Ectodermal cell (in vitro differentiated cells): ENCODE measurements around the gene DYRK1A.

Source experiments
- H3K27ac ChIP-seq: 2 replicates; pipeline ENCODE4 v1.7.0; 2013; ENCODE audit warnings: mild to moderate bottlenecking, low read depth, low read length; ENCODE audit not compliant: insufficient read depth, poor library complexity, severe bottlenecking
- H3K27me3 ChIP-seq: 2 replicates; pipeline ENCODE4 v1.7.0; 2013; ENCODE audit warnings: mild to moderate bottlenecking, low read length; ENCODE audit not compliant: insufficient read depth, control insufficient read depth, poor library complexity, severe bottlenecking
- H3K36me3 ChIP-seq: one replicate; pipeline ENCODE4 v1.7.0; 2013; ENCODE audit warnings: low read length; ENCODE audit not compliant: control insufficient read depth, insufficient read depth
- H3K4me1 ChIP-seq: one replicate; pipeline ENCODE4 v1.7.0; 2013; ENCODE audit warnings: low read length; ENCODE audit not compliant: control insufficient read depth, insufficient read depth
- H3K4me3 ChIP-seq: 2 replicates; pipeline ENCODE4 v1.7.0; 2013; ENCODE audit warnings: low read depth, low read length, control low read depth; ENCODE audit not compliant: insufficient read depth
- H3K9me3 ChIP-seq: 2 replicates; pipeline ENCODE4 v1.7.0; 2013; ENCODE audit warnings: mild to moderate bottlenecking, low read length, moderate library complexity; ENCODE audit not compliant: control insufficient read depth
- WGBS, 2 experiments: methylation state at CpG; one replicate each; pipeline ENCODE4 v1.1.7; 2013; ENCODE audit warnings: missing lambda C conversion rate in 2 of 2; 5-methylcytosine and 5-hydroxymethylcytosine counted together

Gene DYRK1A

DNA sequence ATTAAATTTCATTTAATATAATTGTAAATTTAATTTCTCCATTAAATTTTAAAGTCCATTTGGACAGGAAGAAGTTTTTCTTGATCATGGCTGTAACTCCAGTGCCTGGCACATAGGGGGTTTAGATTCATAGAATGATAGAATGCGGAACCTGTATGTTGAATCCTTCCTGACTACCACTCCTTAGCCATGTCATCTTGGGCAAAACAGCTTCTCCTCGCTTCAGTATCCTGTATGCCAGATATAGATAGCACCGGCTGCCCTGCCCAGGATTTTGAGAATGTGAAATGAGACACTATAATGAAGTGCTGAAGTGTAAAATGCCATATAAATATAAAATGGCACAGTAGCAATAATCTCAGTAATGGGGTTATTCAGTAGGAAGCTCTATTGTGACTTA is 6.4 kb downstream of the DYRK1A start:
- H3K27ac ChIP-seq = no peak overlapping the region
- H3K4me3 ChIP-seq = no peak overlapping the region
- no peaks in the 10 kb centered on the region for H3K27me3 ChIP-seq
- 90 to 94% methylated on average over 3 of the region's 3 CpGs for WGBS, 2 experiments
- no peaks in the 10 kb centered on the region for H3K9me3 ChIP-seq
- peaks cover 4% of the 10 kb centered on the region for H3K4me1 ChIP-seq
- no peaks in the 10 kb centered on the region for H3K36me3 ChIP-seq

DNA sequence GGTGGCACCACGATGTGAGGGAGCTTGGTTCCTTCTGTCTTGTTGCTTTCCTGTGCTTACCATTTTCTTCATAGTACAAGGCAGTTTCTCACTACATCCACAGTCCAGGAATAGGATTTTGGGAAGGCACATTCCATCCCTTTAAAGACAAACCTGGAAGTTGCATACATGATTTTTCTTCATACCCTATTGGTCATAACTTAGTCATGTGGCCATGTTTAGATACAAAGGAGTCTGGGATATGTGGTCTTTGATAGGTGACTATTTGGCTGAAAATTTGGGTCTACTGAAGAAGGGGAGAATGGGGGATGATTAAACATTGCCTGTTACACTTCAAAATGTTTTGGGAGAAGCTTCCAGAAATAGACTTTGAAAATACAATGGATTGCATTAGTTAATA is 7.0 kb downstream of the DYRK1A start:
- no peaks in the 10 kb centered on the region for H3K9me3 ChIP-seq
- WGBS, 2 experiments = 90 to 97% methylated on average over 1 of the region's 1 CpG
- no peaks in the 10 kb centered on the region for H3K36me3 ChIP-seq
- H3K4me1 ChIP-seq = peaks cover 4% of the 10 kb centered on the region
- no peak overlapping the region for H3K4me3 ChIP-seq
- no peak overlapping the region for H3K27ac ChIP-seq
- H3K27me3 ChIP-seq = no peaks in the 10 kb centered on the region

DNA sequence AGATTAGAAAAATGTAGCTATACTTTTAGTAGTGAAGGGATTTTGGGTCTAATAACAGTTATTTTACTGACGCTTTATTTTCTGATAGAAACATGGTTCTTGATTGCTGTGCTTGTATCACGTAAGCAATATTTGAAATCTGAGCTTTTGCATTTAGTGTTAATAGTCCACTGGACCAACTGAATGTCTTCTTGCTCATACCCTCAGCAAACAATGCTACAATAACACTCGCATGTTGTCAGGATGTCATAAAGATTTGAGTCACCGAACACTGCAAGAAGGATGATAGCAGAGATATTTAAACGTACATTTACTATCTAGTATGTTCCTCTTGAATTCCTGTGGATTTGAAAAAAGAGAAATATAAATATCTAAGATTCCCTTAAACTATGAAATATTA is 7.5 kb downstream of the DYRK1A start:
- Histone ChIP-seq H3K27ac (no peak overlapping the region), H3K4me3 (no peak overlapping the region), H3K4me1 (peaks cover 4% of the 10 kb centered on the region), H3K9me3 (no peaks in the 10 kb centered on the region), H3K36me3 (no peaks in the 10 kb centered on the region), H3K27me3 (no peaks in the 10 kb centered on the region)
- 93 to 99% methylated on average over 4 of the region's 5 CpGs for WGBS, 2 experiments

DNA sequence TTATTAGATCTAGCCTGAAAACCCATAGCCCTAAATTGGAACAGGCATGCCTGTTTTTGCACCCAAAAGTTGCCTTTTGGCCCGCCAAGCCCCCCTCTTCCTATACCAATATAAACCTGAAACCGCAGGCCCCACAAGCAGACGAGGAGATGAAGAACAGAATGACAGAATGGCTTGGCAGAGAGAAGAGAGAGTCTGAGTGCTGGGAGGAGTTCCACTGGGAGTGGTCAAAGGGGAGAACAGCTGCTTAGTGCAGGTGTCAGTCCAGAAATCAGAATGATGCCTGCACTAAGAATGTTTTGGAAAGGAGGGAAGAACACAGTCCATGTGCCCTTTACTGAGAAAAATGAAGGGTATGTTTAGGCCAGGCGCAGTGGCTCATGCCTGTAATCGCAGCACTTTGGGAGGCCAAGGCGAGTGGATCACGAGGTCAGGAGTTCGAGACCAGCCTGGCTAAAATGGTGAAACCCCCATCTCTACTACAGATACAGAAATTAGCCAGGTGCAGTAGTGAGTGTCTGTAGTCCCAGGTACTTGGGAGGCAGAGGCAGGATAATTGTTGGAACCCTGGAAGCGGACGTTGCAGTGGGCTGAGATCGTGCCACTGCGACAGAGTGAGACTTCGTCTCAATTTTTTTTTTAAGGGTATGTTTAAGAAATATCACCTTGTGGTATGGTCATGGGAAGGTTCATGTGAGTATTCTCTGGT is 9.4 kb downstream of the DYRK1A start:
- Histone ChIP-seq H3K4me1 (no peaks in the 10 kb centered on the region), H3K9me3 (no peaks in the 10 kb centered on the region), H3K27me3 (no peaks in the 10 kb centered on the region), H3K4me3 (no peak overlapping the region), H3K36me3 (no peaks in the 10 kb centered on the region), H3K27ac (no peak overlapping the region)
- WGBS, 2 experiments = 92 to 95% methylated on average over 12 of the region's 13 CpGs

DNA sequence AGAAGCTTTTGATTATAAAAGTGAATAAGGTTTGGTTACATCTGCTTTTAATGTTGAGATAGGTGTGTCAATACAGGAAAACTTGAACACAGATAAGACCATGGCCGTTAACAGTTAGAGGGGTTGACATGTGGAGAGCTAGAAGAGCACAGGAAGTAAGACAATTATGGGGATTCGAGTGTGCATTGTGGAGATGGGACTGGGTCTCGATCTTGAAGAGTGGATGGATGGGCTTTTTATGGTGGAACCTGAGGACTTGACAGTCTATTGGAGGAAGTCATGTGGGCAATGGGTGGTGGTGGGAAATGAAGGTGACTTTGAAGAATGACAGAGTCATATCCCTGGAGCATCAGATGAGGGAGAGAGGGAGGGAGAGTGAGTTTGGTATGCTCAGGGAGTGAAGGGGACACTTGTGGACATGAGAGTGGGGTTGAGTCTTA is 12.1 kb downstream of the DYRK1A start:
- H3K27me3 ChIP-seq = no peaks in the 10 kb centered on the region
- WGBS, 2 experiments = 94% methylated on average over 3 of the region's 3 CpGs
- peaks cover 2% of the 10 kb centered on the region for H3K9me3 ChIP-seq
- H3K36me3 ChIP-seq = no peaks in the 10 kb centered on the region
- H3K4me3 ChIP-seq = no peak overlapping the region
- no peak overlapping the region for H3K27ac ChIP-seq
- peaks cover 5% of the 10 kb centered on the region for H3K4me1 ChIP-seq

DNA sequence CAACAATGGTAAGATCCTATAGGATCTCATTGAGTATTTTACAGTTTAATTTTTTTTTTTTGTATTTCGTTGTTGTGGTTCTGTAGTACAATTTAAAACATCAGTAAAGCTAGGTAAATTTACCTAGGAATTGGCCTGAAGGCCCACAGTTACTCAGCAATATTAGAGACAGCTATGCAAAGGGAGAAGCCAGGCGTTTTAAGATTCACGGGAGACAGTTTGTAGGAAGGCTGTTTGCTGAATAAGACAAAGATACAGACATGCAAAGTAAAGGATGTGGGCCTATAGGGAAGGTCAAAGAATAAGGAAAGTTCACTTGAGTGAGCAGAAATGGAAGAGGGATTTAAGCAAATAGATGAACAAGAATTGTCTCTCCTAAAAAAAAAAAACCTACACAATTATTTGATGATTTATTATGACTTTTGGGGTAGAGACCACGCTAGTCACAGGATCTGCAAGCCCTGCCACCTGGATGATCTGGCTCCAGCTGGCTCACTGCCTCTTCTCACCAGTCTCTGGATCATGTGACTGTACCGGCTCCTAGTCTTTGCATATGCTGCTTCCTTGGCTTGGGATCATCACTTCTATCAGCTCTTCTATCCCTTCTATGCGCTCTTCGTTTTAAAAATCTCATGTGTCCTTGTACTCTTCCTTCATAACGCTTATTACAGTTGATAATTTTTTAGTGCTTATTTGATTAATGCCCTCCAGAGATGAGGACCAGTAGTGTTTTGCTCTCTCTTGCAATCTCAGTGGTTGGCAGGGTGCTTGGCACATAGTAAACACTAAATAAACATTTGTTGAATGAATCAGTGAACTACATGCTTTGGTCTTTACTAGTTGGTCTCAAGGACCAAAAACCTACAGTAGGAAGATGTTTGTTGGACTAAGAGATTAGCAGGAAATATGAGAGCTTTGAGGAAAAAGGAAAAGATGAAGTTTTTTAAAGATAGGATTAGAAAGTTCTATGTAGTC is 14.1 kb downstream of the DYRK1A start:
- H3K27me3 ChIP-seq = no peaks in the 10 kb centered on the region
- H3K4me3 ChIP-seq = no peak overlapping the region
- H3K9me3 ChIP-seq = peaks cover 2% of the 10 kb centered on the region
- no peaks in the 10 kb centered on the region for H3K36me3 ChIP-seq
- 60 to 69% methylated on average over 7 to 8 of the region's 8 CpGs for WGBS, 2 experiments
- H3K4me1 ChIP-seq = peaks cover 5% of the 10 kb centered on the region
- no peak overlapping the region for H3K27ac ChIP-seq

DNA sequence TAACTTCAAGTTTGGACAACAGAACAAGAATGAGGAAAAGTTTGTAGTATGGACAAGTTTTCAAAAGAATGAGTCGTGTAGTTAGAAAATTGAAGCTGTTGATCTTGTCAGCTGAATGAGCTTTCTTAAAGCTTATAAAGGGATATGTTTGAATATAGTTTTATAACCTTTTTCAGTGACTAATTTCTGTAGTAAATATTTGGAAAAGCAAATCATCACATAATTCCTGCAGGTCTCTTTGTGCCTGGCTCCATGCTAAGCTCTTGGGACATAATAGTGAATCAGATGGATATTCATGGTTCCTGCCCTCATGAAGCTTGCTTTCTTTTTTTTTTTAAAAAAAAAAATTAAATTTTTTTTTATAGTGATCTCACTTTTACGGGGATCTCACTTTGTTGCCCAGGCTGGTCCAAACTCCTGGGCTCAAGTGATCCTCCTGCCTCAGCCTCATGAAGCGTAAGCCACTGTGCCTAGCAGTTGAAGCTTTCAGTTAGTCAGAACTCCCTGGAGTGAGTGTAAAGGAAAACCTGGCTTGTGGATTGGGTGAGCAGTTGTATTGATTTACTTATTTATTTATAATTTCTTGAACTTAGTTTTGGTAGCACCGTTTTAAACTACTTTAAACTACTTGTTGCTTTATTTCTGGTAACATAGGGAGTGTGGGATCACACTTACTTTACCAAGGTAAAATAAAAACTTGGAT is 15.5 kb downstream of the DYRK1A start:
- WGBS, 2 experiments = 92 to 96% methylated on average over 3 to 4 of the region's 4 CpGs
- H3K36me3 ChIP-seq = no peaks in the 10 kb centered on the region
- H3K9me3 ChIP-seq = peaks cover 2% of the 10 kb centered on the region
- H3K4me1 ChIP-seq = peaks cover 9% of the 10 kb centered on the region
- H3K27me3 ChIP-seq = no peaks in the 10 kb centered on the region
- no peak overlapping the region for H3K4me3 ChIP-seq
- no peak overlapping the region for H3K27ac ChIP-seq

DNA sequence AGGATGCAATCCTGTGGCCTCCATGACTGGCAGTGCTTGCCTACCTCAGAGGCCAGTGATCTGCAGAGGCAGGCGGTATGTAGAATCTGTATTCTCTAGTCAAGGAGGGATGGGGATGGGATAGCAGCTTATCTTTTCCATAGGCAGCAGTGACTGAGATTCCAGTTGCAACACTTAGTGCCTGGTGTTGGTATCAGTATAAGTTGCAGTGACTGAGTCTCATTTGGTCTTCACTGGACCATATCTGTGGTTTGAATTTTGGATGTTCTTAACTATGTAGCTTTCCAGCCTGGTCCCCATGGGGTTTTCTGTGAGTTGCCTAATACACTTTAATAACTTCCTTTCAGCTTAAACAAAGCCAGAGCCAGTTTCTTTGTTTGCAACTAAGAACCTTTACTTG is 16.5 kb downstream of the DYRK1A start:
- H3K4me3 ChIP-seq = no peak overlapping the region
- peaks cover 2% of the 10 kb centered on the region for H3K9me3 ChIP-seq
- WGBS, 2 experiments = 76 to 91% methylated on average over 1 of the region's 1 CpG
- no peaks in the 10 kb centered on the region for H3K36me3 ChIP-seq
- peaks cover 9% of the 10 kb centered on the region for H3K4me1 ChIP-seq
- no peaks in the 10 kb centered on the region for H3K27me3 ChIP-seq
- no peak overlapping the region for H3K27ac ChIP-seq

DNA sequence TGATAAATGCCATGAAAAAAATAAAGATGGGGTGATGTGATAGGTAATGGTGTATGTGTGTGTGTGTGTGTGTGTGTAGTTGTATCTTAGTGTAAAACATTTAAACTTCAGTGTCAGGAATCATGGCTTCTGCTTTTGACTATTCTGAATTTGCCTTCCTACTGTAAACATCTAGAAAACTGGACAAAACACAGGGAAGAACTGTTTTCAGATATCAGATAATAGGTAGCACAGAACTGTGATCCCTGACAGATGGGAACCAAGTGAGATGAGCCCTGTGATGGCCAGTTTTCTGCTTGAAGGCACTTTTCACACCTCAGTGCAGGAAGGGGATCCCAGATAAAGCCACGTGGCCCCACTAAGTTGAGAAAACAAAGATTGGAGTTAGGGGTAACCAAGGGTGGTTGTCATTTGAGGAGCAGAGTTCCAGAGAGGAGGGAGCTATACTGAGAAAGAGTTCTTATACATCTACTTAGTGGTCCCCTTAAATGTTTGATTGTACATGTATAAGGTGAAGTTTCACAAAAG is 17.3 kb downstream of the DYRK1A start:
- Histone ChIP-seq H3K4me1 (peaks cover 9% of the 10 kb centered on the region), H3K36me3 (no peaks in the 10 kb centered on the region), H3K9me3 (peaks cover 2% of the 10 kb centered on the region), H3K27ac (no peak overlapping the region), H3K4me3 (no peak overlapping the region), H3K27me3 (no peaks in the 10 kb centered on the region)
- 70 to 77% methylated on average over 1 of the region's 1 CpG for WGBS, 2 experiments
